ENCODE results near the gene ABCC5.
"Not testable (repeated sequence)": the region's sequence is repeated elsewhere in the genome, so short reads cannot be mapped to it uniquely, and the experiment has no call there.

The ABCC5 gene

GRCh38 chr3:184017672-184018423, at the start of gene ABCC5:
Gene ABCC5, minus strand, starts transcription at chr3:184017884. Its CDS starts 3,492 bp downstream, at chr3:184014392.
- peak; percentile 93 for DNase-seq

DNA sequence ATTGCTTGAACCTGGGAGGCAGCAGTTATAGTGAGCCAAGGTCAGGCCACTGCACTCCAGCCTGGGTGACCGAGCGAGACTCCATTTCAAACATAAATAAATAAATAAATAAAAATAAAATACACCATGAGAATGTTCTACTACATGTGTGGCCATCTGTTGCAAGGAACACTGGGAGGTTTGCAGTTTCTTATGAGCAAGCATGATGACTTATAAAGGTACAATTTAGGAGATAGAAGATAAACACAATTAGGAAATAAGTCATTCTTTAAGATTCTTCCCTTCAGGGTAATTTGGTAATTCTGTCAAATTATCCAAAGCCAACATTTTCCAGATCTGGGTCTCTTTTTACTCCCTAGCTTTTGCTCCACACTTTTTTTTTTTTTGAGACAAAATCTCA, 48.5 kb upstream of the ABCC5 start:
- no peak for DNase-seq

DNA sequence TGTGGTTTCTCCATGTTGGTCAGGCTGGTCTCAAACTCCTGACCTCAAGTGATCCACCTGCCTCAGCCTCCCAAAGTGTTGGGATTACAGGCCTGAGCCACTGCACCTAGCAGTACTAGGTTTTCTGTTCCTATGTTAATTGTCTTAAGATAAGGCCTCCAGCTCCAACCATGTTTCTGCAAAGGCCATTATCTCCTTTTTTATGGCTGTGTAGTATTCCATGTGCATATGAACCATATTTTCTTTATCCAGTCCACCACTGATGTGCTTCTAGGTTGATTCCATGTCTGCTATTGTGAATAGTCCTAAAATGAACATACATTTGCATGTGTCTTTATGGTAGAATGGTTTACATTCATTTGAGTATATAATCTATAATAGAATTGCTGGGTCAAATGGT, 45.0 kb upstream of the ABCC5 start:
- no peak for DNase-seq

DNA sequence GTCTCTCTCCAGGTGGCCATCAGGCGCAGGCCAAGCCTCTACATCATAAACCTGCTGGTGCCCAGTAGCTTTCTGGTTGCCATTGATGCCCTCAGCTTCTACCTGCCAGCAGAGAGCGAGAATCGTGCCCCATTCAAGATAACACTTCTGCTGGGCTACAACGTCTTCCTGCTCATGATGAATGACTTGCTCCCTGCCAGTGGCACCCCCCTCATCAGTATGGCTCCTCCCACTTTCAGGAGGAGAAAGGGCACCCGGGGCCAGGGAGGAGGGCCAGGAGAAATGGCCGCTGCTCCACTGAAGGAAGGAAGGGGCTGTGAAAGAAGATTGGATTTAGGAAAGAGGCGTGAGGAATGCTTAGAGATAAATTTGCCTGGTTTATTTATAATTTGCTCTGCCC, 41.7 kb upstream of the ABCC5 start:
- no peak for DNase-seq

GRCh38 chr3:184058029-184058428, 40.3 kb upstream of the ABCC5 start:
- no peak for DNase-seq

DNA sequence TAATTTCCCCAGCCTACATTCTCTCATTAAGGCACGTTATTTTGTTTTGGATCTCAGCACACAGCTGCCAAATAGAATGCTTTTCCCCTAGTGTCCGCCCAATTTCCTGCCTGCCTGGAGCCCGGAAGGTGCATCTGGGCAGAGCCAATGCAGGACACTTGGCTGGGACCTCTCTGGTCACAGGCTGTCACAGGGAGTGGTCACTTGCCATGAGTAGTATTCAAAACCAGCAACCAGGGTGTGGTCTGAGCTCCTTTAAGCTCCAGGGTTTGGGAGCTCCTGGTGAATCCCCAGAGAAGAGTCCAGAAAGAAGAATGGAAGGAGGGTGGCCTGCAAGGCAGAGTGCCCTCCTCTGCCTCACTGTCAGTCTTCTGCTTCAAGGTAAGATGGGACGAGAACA, 35.1 kb upstream of the ABCC5 start, which contains the start of gene HTR3C:
Gene HTR3C (plus strand): TSS at position 281 of the 400 bp plus-strand sequence. CDS start 34 bp downstream, at position 315.
- no peak for DNase-seq

DNA sequence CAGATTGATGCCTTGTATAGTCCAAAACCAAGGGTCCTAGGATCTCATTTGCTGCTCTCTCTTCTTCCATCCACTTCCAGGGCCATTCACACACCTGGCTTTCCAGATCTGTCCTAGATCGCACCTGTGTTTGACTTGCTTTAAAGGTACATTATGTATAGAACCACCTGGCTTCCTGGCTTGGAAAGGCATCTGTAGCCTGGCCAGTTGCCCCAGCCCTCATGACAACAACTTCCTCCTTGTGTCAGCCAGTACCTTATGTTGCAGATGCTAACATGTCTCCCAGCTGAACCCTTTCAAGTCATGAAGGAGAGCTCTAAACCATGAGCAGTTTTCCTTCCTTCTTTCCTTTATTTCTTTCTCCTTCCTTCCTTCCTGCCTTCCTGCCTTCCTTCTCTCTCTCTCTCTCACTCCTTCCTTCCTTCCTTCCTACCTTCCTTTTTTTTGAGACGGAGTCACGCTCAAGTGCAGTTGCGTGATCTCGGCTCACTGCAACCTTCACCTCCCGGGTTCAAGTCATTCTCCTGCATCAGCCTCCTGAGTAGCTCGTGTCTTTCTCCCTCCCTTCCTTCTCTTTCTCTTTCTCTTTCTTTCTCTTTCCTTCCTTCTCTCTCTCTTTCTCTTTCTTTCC, 32.6 kb upstream of the ABCC5 start:
- DNase-seq: no peak

GRCh38 chr3:184045995-184046394, 28.3 kb upstream of the ABCC5 start:
- DNase-seq: no peak

DNA sequence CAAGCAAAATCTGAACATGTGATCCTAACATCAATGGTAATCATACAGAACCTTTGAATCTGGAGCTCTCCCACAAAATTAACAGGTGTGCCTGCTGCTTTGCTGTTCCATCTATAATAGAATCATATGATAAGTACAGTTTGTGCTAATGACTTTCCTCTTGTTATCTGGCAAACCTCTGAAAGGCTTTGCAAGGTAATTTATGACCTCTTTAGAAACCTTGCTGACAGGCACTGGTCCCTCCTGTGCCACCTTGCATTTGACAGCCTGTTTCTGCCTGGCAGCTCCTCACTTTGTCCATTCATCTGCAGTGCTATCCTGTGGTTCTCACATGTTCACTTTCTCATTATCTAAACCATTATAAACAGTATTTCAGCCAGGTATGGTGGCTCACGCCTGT, 24.9 kb upstream of the ABCC5 start:
- no peak for DNase-seq

- peak; percentile 71 for DNase-seq
These were observed 22.3 kb upstream of the ABCC5 start for GRCh38 chr3:184040010-184040409.

DNA sequence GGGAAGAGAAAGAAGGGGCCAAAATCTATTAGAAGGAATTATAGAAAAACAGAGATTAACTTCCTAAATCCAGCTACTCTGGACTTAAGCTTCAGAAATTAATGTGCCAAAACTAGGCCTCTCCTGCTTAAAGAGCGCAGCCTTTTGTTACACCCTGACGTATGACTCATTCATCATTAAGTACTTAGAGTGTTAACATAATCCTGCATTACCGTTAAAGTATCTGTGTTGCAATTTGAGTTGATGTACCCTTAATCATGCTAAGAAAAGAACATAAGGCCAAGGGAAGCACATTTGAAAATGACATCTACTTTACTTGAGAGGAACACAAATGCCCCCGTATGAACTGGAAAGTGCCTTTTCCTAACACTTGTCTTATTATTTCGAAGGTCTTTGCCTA, 21.7 kb upstream of the ABCC5 start:
- DNase-seq: no peak

DNA sequence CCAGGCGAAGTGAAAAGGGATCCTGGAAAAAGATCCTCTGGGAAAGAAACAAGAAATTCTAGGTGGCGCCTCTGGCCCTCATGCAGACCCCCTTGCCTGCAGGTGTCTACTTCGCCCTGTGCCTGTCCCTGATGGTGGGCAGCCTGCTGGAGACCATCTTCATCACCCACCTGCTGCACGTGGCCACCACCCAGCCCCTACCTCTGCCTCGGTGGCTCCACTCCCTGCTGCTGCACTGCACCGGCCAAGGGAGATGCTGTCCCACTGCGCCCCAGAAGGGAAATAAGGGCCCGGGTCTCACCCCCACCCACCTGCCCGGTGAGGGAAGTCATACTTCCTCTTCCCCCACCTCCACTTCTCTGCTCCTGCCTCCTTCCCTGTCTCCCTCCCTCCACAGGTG, 20.6 kb upstream of the ABCC5 start:
- DNase-seq: not testable (repeated sequence)

DNA sequence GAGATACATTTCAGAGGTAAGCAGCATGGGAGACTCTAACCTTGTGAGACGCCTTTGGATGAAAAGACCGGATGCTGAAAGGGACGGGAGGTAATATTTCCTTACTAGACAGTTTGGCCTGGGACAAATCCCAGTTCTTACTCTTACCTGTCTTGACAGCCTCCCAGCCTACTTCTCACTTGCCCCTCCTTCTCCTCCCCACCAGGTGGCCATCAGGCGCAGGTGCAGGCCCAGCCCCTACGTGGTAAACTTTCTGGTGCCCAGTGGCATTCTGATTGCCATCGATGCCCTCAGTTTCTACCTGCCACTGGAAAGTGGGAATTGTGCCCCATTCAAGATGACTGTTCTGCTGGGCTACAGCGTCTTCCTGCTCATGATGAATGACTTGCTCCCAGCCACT, 20.1 kb upstream of the ABCC5 start:
- no peak for DNase-seq

GRCh38 chr3:184031187-184031792, 13.6 kb upstream of the ABCC5 start, which contains the start of gene HTR3D:
Gene HTR3D, plus strand, starts transcription at chr3:184031742. Its CDS starts 0 bp downstream, at chr3:184031742.
- no peak for DNase-seq

GRCh38 chr3:184030536-184030935, 12.9 kb upstream of the ABCC5 start:
- DNase-seq: no peak

DNA sequence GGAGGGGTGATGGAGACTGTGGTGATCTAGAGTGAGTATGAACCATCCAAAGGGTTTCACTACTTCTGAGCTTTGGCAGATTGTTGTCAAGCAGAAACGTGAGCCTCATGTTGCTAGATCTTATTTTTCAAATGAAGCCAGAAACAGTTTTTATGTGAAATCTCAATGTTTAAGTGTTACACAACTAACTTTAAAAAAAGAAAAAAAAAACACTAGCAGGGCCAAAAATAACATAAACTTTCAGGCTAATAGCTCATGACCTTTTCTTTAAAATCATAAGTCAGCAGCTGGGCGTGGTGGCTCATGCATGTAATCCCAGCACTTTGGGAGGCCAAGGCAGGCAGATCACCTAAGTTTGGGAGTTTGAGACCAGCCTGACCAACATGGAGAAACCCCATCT, 11.8 kb upstream of the ABCC5 start:
- DNase-seq: no peak

- DNase-seq: not testable (repeated sequence)
These were observed 10.7 kb upstream of the ABCC5 start for GRCh38 chr3:184028275-184028890.

DNA sequence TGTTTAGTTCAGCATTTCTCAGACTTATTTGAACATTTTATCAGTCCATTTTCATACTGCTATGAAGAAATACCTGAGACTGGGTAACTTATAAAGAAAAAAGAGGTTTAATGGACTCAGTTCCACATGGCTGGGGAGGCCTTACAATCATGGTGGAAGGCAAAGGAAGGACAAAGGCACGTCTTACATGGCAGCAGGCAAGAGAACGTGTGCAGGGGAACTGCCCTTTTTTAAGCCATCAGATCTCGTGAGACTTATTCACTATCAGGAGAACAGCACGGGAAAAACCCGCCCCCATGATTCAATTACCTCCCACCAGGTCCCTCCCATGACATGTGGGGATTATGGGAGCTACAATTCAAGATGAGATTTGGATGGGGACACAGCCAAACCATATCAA, 7.6 kb upstream of the ABCC5 start:
- not testable (repeated sequence) for DNase-seq

GRCh38 chr3:184022323-184022722, 4.6 kb upstream of the ABCC5 start:
- DNase-seq: no peak

- DNase-seq: no peak
These were observed 815 bp upstream of the ABCC5 start for GRCh38 chr3:184018424-184018973.

DNA sequence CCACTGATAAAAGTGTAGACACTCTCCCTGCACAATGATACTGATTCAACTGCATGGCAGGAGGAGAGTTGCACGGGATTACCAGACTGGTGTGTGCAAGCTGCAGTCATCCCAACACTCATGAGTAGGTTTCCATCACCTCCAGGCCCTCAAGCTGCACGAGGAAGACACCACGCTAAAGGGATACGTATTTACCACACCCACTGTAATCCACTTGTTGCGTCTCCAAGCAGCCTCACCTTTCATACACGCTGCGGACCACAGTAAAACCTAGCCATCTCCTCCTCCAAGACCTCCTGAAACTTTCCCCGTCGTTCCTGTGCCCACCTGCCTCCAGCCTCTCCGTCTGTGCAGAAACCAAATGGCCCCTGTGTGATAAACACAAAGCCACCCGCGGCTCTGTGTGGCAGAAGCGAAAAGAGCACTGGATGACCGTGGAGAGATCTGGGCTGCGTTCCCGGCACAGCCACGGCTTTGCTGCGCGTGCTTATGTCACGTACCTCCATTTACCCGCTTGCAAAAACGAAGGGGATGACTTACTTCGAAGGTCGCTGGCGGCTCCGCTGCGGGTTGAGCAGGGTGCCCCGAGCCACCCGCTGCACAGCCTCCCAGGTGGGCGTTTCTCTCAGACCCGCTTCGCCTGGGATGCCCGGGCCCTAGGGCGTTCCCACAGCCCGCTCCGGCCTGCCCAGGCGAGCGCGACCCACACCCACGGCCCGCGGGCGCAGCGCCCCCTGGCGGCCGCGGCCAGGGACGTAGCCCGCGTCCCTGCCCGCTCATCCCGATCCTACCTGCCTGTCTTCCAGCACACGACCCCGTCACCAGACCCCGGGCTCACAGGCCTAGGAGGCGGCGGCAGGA, 643 bp downstream of the ABCC5 start:
- DNase-seq: peak; percentile 30

- DNase-seq: no peak
These were observed 1.5 kb downstream of the ABCC5 start for GRCh38 chr3:184016169-184016570.

Data from NCI-H2171 (cell line).